GM19035 (cell line): Measurements from ENCODE around the gene PHKG2.

Experiments
- ATAC-seq: cut with Tn5 transposase; IDR thresholded peaks from one replicate; pipeline ENCODE4 v1.9.1; 2021; ENCODE audit not compliant: unreplicated experiment

PHKG2 gene

GRCh38 chr16:30755955-30756780, 7.9 kb downstream of the PHKG2 start:
- no peak for ATAC-seq

DNA sequence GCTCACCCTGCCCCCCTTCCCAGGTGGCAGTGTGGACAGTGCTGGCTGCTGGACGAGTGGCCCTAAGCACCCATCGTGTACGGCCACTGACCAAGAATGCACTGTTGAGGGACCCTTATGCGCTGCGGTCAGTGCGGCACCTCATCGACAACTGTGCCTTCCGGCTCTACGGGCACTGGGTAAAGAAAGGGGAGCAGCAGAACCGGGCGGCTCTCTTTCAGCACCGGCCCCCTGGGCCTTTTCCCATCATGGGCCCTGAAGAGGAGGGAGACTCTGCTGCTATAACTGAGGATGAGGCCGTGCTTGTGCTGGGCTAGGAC, 8.5 kb downstream of the PHKG2 start:
- no peak for ATAC-seq

DNA sequence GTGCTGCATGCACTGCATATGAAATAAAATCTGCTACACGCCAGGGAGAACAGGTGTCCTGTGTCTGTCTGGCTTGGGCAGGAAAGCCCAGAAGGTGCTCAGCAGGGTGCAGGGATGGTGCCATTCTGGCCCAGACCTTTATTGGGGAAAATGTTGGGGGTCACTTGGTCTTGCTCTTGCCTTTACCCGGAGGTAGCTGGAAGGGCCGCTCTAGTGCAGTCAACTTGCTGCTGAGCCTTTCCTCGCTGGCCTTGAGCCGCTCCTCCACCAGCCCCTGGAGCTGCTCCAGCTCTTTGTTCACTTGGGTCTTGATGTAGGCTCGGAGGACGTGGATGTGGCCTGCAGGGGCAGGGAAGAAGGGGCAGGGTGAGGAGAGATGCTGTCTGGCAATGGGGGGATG, 9.1 kb downstream of the PHKG2 start:
- ATAC-seq = no peak

DNA sequence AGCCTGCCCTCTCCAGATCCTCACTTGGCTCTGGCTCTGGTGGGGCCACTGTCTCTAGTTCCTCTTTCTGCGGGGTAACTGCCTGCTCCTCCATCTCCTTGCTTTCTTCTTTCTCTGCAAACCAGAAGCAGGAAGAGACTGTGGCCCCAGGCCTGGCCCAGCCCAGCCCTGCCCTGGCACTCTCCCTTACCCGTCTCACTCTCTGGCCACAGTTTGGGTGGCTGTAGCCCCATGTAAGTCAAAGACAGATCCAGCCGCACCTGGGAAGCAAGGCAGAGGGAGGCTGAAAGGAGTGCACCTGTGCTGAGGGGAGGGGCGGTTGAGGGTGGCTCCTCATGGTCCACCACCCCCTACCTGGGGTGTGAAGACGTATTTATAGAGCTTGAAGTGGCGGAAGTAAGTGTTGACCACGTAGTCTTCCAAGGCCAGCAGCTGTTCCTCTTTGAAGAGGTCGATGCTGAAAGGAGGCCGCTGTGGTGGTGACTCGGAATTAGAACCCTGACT, 10.8 kb downstream of the PHKG2 start:
- ATAC-seq = no peak

GRCh38 chr16:30760001-30760559, 11.9 kb downstream of the PHKG2 start:
- ATAC-seq = no peak

GRCh38 chr16:30760577-30761426, 12.6 kb downstream of the PHKG2 start:
- peak; percentile 2 for ATAC-seq

GRCh38 chr16:30761427-30761927, 13.3 kb downstream of the PHKG2 start:
- ATAC-seq = peak; percentile 26

- peak; percentile 90 for ATAC-seq
Measured at GRCh38 chr16:30761928-30762902, 14.0 kb downstream of the PHKG2 start, which contains the start of the genes CFAP119 and RNF40. CFAP119 (minus strand) TSS chr16:30762062; CDS start chr16:30761748, 314 bp downstream. RNF40 (plus strand) TSS chr16:30762322; CDS start chr16:30762546, 224 bp downstream.

GRCh38 chr16:30762991-30763725, 14.9 kb downstream of the PHKG2 start:
- ATAC-seq = no peak

GRCh38 chr16:30764086-30764485, 15.9 kb downstream of the PHKG2 start:
- no peak for ATAC-seq

GRCh38 chr16:30764816-30765465, 16.7 kb downstream of the PHKG2 start:
- ATAC-seq = no peak

DNA sequence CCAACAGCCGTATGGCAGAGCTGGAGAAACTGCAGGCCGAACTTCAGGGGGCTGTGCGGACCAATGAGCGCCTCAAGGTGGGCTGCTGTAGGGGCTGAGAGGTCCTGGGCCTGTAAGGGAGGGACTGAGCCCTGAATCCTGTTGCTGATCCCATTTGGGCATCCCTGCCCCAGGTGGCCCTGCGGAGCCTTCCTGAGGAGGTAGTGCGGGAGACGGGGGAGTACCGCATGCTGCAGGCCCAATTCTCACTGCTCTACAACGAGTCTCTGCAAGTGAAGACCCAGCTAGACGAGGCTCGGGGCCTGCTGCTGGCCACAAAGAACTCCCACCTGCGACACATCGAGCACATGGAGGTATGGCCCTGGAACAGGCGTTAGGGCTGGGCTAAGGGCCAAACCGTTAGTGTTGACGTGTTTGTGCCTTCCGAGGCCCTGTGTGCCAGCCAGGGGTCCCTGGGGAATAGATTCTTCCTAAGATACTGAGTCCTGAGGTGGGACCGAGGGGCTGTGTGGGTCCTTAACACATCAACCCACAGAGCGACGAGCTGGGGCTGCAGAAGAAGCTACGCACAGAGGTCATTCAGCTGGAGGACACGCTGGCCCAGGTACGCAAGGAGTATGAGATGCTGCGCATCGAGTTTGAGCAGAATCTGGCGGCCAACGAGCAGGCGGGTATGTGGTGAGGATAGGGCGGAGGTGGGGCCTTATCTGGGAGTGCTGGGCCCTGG, 18.1 kb downstream of the PHKG2 start:
- no peak for ATAC-seq

- ATAC-seq = no peak
Measured at GRCh38 chr16:30766933-30767284, 18.7 kb downstream of the PHKG2 start.

DNA sequence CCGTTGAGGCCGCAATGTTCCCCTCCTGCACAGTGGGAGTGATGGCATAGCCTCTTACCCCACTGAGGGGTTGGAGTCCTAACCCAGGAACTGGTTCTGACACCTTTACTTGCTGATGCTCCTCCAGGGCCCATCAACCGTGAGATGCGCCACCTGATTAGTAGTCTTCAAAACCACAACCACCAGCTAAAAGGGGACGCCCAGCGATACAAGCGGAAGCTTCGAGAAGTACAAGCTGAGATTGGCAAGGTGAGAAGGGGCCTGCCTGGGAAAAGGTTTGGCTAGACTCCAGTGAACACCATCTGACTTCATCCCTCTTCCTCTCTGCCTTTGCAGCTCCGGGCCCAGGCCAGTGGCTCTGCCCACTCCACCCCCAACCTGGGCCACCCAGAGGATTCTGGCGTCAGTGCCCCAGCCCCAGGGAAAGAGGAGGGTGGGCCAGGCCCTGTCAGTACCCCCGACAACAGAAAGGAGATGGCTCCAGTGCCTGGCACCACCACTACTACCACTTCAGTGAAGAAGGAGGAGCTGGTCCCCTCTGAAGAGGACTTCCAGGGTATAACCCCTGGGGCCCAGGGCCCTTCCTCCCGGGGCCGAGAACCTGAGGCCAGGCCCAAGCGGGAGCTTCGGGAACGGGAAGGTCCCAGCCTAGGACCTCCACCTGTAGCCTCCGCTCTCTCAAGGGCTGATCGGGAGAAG, 19.7 kb downstream of the PHKG2 start:
- no peak for ATAC-seq

DNA sequence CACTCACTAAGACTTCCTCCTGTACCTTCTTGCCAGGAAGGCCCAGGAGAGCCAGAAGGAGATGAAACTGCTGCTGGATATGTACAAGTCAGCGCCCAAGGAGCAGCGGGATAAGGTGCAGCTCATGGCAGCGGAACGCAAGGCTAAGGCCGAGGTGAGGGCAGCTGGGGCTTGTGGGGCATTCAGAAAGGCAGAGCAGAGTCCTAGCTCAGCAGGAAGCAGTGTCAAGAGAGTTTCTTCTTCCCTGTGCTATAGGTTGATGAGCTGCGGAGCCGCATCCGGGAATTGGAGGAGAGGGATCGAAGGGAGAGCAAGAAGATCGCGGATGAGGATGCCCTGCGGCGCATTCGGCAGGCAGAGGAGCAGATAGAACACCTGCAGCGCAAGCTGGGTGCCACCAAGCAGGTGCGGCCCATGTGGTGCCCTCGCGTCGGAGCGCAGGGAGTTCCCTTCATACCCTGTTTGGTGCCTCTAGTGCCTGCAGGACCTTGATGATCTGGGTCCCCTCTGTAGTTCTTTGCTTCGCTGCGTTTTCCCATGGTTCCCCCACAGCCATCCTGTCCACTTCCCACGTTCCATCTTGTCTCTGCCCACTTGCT, 20.5 kb downstream of the PHKG2 start:
- no peak for ATAC-seq

DNA sequence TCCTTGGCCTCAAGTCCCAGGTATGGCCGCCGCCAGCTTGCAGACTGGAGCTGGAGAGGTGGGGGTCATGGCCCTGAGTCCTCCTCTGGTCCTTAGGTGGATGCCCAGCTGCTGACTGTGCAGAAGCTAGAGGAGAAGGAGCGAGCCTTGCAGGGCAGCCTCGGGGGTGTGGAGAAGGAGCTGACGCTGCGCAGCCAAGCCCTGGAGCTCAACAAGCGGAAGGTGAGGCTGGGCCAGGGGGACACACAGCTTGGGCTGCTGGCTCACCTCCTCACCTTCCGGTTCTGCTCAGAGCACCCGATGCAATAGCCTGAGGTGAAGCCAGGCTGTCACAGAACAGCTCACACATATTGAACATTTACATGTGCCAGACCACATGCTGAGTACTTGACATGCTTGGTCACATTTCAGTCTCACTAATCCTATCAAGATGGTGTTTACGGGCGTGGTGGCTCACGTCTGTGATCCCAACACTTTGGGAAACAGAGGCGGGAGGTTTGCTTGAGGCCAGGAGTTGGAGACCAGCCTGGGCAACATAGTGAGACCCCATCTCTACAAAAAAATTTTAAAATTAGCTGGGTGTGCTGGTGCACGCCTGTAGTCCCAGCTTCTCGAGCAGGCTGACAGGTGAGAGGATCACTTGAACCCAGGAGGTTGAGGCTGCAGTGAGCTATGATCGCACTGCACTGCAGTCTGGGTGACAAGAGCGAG, 21.3 kb downstream of the PHKG2 start:
- no peak for ATAC-seq

- ATAC-seq = no peak
Measured at GRCh38 chr16:30771726-30772125, 23.5 kb downstream of the PHKG2 start.
